NCI-H748 (cell line): ENCODE results near the gene AUH.
A peak's percentile ranks its signal among the peaks of the same experiment; 100 is the strongest.

Experiments used
- DNase-seq: peaks from one replicate; lab custom pipeline; 2025; ENCODE audit not compliant: unreplicated experiment; lab: John Stamatoyannopoulos, UW

AUH gene

GRCh38 chr9:91178281-91179236 lies 183.2 kb downstream of the AUH start:
- no peak for DNase-seq

GRCh38 chr9:91177661-91178280 lies 183.9 kb downstream of the AUH start:
- no peak for DNase-seq

DNA sequence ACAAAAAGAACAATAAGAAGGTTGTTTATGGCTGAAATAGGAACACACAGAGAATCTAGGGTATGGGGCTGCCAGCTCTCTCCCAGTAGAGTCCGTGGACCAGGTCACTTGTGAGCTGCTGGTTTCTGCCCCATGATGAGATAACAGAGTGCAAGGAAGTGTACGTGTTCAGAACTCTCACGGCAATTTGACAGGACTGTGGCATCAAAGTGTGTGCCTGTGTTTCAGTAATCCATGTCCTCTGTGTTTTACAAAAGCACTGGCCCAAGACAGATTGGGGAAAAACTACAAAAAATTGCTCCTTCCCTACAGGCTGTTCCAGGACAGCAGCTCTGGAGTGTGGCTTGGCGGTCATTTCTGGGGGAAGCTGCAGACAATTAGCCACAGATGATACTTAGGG lies 184.6 kb downstream of the AUH start:
- DNase-seq: no peak

DNA sequence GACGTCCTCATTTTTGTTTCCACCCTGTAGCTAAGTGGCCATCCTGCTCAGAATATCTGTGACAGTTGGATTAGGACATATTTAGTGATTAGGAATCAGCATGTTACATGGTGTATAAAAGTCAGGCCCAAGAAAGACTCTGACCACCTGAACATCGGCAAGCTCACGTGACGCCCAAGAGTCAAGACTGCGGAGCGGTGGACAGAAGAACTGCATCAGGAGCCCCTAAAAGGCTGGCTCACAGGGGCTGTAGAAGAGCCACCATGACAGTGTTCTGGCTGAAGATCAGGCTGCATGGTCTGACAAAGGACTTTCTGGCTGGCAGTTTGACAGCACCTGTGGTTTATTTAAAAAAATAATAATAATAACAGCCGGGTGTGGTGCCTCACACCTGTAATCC lies 185.3 kb downstream of the AUH start:
- no peak for DNase-seq

GRCh38 chr9:91174772-91175171 lies 186.9 kb downstream of the AUH start:
- DNase-seq: no peak

GRCh38 chr9:91172329-91172728 lies 189.4 kb downstream of the AUH start:
- DNase-seq: no peak

DNA sequence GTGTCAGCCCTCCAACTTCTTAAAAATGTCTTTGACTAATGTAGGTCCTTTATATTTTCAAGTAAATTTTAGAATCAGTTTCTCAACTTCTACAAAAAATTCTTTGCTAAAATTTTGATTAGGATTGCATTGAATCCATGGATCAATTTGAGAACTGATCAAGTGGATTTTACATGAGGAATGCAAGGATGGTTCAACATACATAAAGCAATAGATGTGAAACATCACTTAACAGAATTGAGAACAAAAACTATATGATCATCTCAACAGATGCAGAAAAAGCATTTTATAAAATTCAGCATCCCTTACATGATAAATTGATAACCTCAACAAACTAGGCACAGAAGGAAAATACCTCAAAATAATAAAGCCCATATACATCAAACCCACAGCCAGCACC lies 190.8 kb downstream of the AUH start:
- DNase-seq: no peak

GRCh38 chr9:91166796-91167366 lies 194.8 kb downstream of the AUH start:
- no peak for DNase-seq

DNA sequence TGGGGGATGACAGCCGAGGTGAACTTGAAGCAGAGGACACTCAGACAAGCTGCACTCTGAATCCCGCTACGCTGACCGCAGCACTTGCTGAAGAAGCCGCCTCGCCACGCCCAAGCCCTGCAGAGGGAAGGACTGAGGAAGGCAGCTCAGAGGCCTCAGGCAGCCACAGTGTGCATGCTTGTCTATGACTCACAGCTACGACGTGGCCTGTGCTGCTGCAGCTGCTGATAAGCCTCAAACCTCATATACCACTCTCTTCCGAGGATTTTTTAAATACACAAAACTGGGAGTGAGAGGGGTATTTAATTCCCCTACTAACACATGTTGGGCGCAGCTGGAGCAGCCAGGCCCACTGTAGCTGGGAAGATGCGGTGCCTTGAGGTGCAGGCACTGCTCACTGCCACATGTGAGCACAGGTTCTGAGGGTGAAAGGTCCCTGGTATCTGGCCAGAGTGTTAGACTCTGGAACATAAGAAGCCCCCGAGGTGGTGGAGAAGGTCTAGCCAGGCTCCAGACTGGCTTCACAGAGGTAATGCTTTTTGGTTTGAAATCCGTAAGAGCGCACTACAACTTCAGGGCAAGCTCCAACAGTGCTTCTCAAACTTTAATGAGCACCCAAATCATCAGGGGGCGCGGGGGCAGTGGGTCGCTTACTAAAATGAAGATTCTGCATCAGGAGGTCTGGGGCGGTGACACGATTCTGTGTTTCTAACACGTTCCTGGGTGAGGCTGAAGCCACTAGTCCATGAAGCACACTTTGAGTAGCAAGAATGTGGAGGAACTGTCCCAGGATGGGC lies 196.8 kb downstream of the AUH start:
- peak; percentile 7 for DNase-seq
